Epithelial cell of proximal tubule (primary cell): ENCODE results near the gene NXNL2. TPM values are rescaled to one million over a fixed set of nuclear protein-coding genes. Genes with fewer than 3 reads are reported as not detected.
A peak's percentile ranks its signal among the peaks of the same experiment; 100 is the strongest.

Experiments used
- DNase-seq: peaks from one replicate; pipeline ENCODE4 v3.0.0-alpha.2; 2011; ENCODE audit warnings: low read depth
- H3K4me3 ChIP-seq: 2 replicates; pipeline ENCODE4 v1.5.1; 2011; ENCODE audit warnings: low read depth, mild to moderate bottlenecking, low read length
- CTCF ChIP-seq: conservative IDR thresholded peaks from 2 replicates; pipeline ENCODE4 v1.5.1; 2012; ENCODE audit warnings: low read depth, mild to moderate bottlenecking, low read length
- total RNA-seq: library from RNA; depleted of rRNA; stranded (reverse); fragments of >200 nt; gene quantifications from 2 replicates; pipeline ENCODE4 v1.2.3, GENCODE V29; 2015

The NXNL2 gene
- total RNA-seq = 3.1 and 6.9 TPM in 2 replicates

DNA sequence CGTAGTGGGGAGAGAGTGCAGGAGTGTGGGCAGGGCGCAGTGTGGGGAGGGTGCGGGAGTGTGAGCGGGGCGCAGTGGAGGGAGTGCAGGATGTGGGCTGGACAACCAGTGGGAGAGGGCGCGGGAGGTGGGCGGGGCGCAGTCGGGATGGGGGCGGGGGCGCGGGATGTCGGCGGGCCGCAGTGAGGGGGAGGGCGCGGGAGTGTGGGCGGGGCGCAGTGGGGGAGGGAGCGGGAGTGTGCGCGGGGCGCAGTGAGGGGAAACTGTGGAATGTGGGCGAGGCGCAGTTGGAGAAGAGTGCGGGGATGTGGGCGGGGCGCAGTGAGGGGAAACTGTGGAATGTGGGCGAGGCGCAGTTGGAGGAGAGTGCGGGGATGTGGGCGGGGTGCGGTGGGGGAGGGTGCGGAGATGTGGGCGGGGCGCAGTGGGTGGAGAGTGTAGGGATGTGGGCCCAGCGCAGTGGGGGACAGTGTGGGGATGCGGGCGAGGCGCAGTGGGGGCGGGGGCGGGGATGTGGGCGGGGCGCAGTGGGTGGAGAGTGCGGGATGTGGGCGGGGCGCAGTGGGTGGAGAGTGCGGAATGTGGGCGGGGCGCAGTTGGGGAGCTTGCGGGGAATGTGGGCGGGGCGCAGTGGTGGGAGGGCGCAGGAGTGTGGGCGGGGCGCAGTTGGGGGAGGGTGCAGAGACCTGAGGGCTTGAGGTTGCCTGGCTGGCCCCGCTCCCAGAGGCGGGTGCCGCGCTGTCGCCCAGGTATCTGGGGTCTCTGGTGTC, at the start of gene NXNL2:
TSS of gene NXNL2 (plus strand) at position 723 of the 770 bp plus-strand sequence. CDS start 257 bp downstream, outside the sequence.
- no peak for TF ChIP-seq CTCF
- DNase-seq = no peak

DNA sequence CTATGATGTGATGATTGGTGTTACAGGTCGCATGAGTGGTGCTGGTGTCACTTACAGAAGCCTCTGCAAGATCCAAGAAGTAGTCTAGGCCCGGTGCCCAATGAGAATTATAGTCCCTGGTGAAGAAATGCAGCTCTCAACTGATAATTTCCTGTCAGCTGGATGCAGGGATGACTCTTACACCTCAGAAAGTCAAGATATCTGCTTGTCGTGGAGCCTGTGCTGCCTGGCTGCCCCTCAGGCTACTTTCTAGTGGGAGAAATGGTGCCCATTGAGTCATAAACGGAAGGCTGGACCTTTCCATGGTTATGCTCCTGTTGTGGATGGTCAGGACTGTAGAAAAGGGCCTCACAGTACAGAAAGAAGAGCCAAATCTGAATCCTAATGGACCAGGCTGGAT, 46.8 kb upstream of the NXNL2 start:
- DNase-seq = no peak
- no peak overlapping the region for H3K4me3 ChIP-seq
- no peak for TF ChIP-seq CTCF

More for the DNA sequence above, at the start of gene NXNL2:
- H3K4me3 ChIP-seq = peak within 1 kb of the TSS; percentile 88

- no peak for DNase-seq
- no peak overlapping the region for H3K4me3 ChIP-seq
- no peak for TF ChIP-seq CTCF
Observed at GRCh38 chr9:88494983-88495721, 39.8 kb upstream of the NXNL2 start.

GRCh38 chr9:88497224-88497623, 37.8 kb upstream of the NXNL2 start:
- TF ChIP-seq CTCF = no peak
- DNase-seq = no peak
- H3K4me3 ChIP-seq = no peak overlapping the region

DNA sequence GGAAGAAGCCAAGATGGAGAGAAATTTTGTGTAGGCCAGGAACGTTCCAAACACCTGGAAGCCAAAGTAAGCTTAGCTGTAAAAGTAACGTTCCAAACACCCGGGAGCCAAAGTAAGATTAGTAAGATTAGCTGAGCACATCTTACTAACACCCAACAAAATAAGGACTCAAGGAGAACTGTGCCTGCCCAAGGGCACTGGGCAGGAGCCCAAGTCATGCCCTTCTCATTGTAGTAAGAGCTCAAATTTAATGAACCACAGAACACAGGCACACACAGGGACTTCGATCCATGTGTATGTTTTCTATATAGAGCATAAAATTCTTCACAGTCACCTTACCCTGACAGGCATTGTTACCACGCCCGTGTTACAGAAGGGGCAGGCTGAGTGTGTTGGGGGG, 36.1 kb upstream of the NXNL2 start:
- no peak overlapping the region for H3K4me3 ChIP-seq
- no peak for DNase-seq
- no peak for TF ChIP-seq CTCF

DNA sequence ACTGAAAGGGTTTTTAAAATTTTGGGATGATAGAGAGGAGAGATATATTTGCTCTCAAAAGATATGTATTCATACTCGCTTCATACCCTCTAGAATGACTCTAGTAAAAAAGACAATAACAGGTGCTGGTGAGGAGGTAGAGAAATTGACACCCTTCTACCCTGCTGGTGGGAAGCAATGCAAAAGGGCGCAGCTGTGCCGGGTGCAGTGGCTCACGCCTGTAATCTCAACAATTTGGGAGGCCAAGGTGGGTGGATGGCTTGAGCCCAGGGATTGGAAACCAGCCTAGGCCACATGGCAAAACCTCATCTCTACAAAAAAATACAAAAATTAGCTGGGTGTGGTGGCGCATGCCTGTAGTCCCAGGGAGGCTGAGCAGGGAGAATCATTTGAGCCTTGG, 33.9 kb upstream of the NXNL2 start:
- TF ChIP-seq CTCF = no peak
- no peak overlapping the region for H3K4me3 ChIP-seq
- DNase-seq = no peak
